Fibroblast of villous mesenchyme (primary cell): ENCODE results near the gene HIBCH. TPM values are rescaled to one million over a fixed set of nuclear protein-coding genes. Genes with fewer than 3 reads are reported as not detected.
"Not testable (repeated sequence)": the region's sequence is repeated elsewhere in the genome, so short reads cannot be mapped to it uniquely, and the experiment has no call there.

Source experiments
- DNase-seq: peaks from one replicate; pipeline ENCODE4 v3.0.0-alpha.2; 2010; ENCODE audit warnings: low read depth
- H3K4me3 ChIP-seq: 2 replicates; pipeline ENCODE4 v1.5.1; 2011; ENCODE audit warnings: low read depth, mild to moderate bottlenecking, low read length
- total RNA-seq: library from RNA; depleted of rRNA; stranded (reverse); fragments of >200 nt; gene quantifications from 2 replicates; pipeline ENCODE4 v1.2.3, GENCODE V29; 2012
- TF ChIP-seq, protein P1 (sequence below): IDR thresholded peaks from 2 replicates; pipeline ENCODE4 v1.5.1; 2012; ENCODE audit warnings: low read depth, mild to moderate bottlenecking, low read length; ENCODE audit not compliant: insufficient read depth

Gene HIBCH
- total RNA-seq, 1 donor = 18.6 TPM

- TF ChIP-seq, protein P1, sequence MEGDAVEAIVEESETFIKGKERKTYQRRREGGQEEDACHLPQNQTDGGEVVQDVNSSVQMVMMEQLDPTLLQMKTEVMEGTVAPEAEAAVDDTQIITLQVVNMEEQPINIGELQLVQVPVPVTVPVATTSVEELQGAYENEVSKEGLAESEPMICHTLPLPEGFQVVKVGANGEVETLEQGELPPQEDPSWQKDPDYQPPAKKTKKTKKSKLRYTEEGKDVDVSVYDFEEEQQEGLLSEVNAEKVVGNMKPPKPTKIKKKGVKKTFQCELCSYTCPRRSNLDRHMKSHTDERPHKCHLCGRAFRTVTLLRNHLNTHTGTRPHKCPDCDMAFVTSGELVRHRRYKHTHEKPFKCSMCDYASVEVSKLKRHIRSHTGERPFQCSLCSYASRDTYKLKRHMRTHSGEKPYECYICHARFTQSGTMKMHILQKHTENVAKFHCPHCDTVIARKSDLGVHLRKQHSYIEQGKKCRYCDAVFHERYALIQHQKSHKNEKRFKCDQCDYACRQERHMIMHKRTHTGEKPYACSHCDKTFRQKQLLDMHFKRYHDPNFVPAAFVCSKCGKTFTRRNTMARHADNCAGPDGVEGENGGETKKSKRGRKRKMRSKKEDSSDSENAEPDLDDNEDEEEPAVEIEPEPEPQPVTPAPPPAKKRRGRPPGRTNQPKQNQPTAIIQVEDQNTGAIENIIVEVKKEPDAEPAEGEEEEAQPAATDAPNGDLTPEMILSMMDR = no peak
- DNase-seq = no peak
- H3K4me3 ChIP-seq = no peak overlapping the region
Measured at GRCh38 chr2:190254063-190254850, 65.4 kb downstream of the HIBCH start.

DNA sequence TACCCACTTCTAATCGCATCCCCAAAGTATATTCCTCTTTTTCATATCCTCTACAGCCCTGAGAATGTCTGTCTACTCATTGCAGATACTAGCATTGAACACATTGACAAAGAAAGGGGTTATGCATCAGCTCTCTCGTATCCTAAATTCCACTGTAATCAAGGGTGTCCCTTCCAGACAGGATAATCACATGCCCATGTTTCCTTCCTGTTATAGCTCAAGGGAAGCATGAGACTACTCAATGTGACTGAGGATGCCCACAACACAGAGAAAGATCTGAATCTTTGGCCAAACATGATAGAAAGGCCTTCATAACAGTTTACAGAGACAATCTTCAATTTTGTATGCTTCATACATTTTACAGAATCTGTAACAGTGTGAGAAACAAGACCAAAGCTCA is 69.2 kb downstream of the HIBCH start:
- no peak for DNase-seq
- TF ChIP-seq, protein P1 = no peak
- no peak overlapping the region for H3K4me3 ChIP-seq

- DNase-seq = no peak
- TF ChIP-seq, protein P1 = no peak
- no peak overlapping the region for H3K4me3 ChIP-seq
Measured at GRCh38 chr2:190235551-190236075, 84.0 kb downstream of the HIBCH start.

DNA sequence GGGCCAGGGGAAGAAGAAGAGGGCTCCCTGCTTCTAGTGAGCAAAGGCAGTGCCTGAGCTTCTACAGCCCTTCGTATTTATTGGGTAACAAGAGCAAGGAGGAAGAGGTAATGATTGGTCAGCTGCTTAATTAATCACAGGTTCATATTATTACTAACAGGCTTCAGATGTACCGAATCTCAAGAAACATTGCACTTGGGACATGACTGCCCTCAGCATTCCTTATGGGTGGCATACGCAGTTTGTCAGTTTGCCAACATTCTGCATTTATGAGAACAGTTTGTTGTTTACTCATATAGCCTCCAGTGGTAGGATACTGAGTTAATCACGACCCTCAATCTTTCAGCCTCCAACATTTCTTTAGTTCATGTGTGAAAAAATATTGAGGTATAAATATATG is 84.5 kb downstream of the HIBCH start:
- H3K4me3 ChIP-seq = no peak overlapping the region
- no peak for DNase-seq
- TF ChIP-seq, protein P1 = no peak

GRCh38 chr2:190223989-190224388 is 95.6 kb downstream of the HIBCH start:
- H3K4me3 ChIP-seq, DNase-seq: not testable (repeated sequence)

GRCh38 chr2:190222745-190223144 is 96.9 kb downstream of the HIBCH start:
- DNase-seq, H3K4me3 ChIP-seq: not testable (repeated sequence)

GRCh38 chr2:190221429-190221828 is 98.2 kb downstream of the HIBCH start:
- TF ChIP-seq, protein P1 = no peak
- H3K4me3 ChIP-seq = no peak overlapping the region
- DNase-seq = no peak

DNA sequence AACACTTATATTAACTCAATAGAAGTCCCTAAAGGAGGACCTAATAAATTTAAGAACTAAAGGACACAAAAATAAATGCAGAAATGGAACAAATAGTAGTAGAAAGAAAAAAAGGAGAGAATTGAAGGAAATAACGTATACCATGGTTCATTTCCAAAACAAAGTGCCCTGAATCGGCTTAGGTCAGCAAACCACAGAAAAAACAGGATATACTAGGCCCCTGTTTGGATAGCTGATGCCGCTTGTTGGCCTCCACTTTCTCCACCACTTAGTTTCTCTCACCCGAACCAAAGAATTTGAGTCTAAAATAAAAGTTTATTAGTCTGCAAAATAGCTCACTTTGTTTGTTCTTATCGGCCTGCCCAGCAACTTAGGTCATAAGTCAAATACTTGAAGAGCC is 100.4 kb downstream of the HIBCH start:
- no peak overlapping the region for H3K4me3 ChIP-seq
- TF ChIP-seq, protein P1 = no peak
- DNase-seq = no peak
